SK-N-SH treated with all-trans-retinoic acid at 6 μM for 48 hours (cell line): Measurements from ENCODE around the gene PHKG1.

Experiments used
- GLIS3 ChIP-seq: fragments of 250-450 bp; sonication (Bioruptor Pico); IDR thresholded peaks from 2 replicates; pipeline ENCODE4 v1.5.0; 2020; ENCODE audit warnings: mild to moderate bottlenecking, moderate library complexity
- TCF4 ChIP-seq: fragments of 250-450 bp; sonication (Bioruptor Pico); IDR thresholded peaks from 2 replicates; pipeline ENCODE4 v1.8.0; 2021; ENCODE audit warnings: mild to moderate bottlenecking, moderate library complexity, borderline replicate concordance
- TOX ChIP-seq: fragments of 250-450 bp; sonication (Bioruptor Pico); IDR thresholded peaks from 2 replicates; pipeline ENCODE4 v1.8.0; 2021; ENCODE audit warnings: mild to moderate bottlenecking, moderate library complexity, borderline replicate concordance
- ZC3H10 ChIP-seq: fragments of 250-450 bp; sonication (Bioruptor Pico); IDR thresholded peaks from 2 replicates; pipeline ENCODE4 v1.5.1; 2021; ENCODE audit warnings: mild to moderate bottlenecking, moderate library complexity
- ZNF70 ChIP-seq: fragments of 450-650 bp; formaldehyde crosslinking; IDR thresholded peaks from 2 replicates; pipeline ENCODE4 v1.5.0; 2020; ENCODE audit warnings: mild to moderate bottlenecking, moderate library complexity
- TF ChIP-seq, protein P1 (sequence below): fragments of 250-450 bp; sonication (Bioruptor Pico); IDR thresholded peaks from 2 replicates; pipeline ENCODE4 v1.8.0; 2020; ENCODE audit warnings: mild to moderate bottlenecking, moderate library complexity, borderline replicate concordance
- TF ChIP-seq, protein P2 (sequence below): fragments of 250-450 bp; sonication (Bioruptor Pico); IDR thresholded peaks from 2 replicates; pipeline ENCODE4 v1.5.1; 2021; ENCODE audit warnings: mild to moderate bottlenecking, moderate library complexity

DNA sequence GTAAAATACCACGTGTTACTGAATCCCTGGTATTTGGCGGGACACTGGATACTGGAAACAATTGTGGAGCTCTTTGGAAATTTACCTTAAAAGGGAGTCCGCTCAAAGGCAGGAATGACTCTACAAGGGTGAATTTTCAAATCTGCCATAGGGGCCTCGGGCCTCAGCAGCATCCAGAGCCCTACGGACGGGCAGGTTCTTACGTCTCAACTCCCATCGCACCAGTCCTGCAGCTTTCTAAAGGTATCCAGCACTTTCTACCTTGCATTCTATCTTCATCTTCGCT lies 41.8 kb downstream of the PHKG1 start:
- TF ChIP-seq TCF4 (CRISPR knock-in tag) (no peak), GLIS3 (CRISPR knock-in tag) (no peak), ZC3H10 (CRISPR knock-in tag) (no peak), TOX (CRISPR knock-in tag) (no peak), ZNF70 (no peak)
- TF ChIP-seq, protein P1, sequence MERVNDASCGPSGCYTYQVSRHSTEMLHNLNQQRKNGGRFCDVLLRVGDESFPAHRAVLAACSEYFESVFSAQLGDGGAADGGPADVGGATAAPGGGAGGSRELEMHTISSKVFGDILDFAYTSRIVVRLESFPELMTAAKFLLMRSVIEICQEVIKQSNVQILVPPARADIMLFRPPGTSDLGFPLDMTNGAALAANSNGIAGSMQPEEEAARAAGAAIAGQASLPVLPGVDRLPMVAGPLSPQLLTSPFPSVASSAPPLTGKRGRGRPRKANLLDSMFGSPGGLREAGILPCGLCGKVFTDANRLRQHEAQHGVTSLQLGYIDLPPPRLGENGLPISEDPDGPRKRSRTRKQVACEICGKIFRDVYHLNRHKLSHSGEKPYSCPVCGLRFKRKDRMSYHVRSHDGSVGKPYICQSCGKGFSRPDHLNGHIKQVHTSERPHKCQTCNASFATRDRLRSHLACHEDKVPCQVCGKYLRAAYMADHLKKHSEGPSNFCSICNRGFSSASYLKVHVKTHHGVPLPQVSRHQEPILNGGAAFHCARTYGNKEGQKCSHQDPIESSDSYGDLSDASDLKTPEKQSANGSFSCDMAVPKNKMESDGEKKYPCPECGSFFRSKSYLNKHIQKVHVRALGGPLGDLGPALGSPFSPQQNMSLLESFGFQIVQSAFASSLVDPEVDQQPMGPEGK (CRISPR knock-in tag), result no peak
- TF ChIP-seq, protein P2, sequence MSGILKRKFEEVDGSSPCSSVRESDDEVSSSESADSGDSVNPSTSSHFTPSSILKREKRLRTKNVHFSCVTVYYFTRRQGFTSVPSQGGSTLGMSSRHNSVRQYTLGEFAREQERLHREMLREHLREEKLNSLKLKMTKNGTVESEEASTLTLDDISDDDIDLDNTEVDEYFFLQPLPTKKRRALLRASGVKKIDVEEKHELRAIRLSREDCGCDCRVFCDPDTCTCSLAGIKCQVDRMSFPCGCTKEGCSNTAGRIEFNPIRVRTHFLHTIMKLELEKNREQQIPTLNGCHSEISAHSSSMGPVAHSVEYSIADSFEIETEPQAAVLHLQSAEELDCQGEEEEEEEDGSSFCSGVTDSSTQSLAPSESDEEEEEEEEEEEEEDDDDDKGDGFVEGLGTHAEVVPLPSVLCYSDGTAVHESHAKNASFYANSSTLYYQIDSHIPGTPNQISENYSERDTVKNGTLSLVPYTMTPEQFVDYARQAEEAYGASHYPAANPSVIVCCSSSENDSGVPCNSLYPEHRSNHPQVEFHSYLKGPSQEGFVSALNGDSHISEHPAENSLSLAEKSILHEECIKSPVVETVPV (CRISPR knock-in tag), result no peak
